Retina (tissue), 1 donor: ENCODE measurements around the gene RSU1.
"Not testable (repeated sequence)": the region's sequence is repeated elsewhere in the genome, so short reads cannot be mapped to it uniquely, and the experiment has no call there.

Experiments used
- DNase-seq: peaks from one replicate; pipeline ENCODE4 v3.0.0-alpha.2; 2016

RSU1 gene

GRCh38 chr10:16777473-16778370, 39.5 kb downstream of the RSU1 start:
- peak; percentile 70 for DNase-seq

GRCh38 chr10:16776896-16777295, 40.3 kb downstream of the RSU1 start:
- no peak for DNase-seq

DNA sequence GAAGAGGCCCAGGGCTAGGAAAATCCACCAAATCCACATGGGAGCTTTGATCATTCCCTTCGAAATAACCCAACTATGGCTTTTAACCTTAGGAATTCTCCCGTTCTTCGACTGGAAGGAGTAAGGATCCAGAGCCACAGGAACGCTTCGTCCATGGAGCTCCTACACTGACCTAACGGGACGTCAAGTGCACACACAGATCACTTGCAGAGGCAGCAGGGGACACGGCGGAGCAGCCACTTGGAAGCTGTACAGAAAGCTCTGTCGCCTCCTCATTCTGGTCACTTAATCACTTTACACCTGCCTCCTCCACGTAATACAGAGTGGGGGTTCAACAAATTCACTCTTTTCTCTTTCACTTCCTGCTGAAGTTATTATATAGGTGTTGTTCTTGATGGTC, 43.9 kb downstream of the RSU1 start:
- no peak for DNase-seq

GRCh38 chr10:16770670-16771069, 46.6 kb downstream of the RSU1 start:
- DNase-seq, result no peak

DNA sequence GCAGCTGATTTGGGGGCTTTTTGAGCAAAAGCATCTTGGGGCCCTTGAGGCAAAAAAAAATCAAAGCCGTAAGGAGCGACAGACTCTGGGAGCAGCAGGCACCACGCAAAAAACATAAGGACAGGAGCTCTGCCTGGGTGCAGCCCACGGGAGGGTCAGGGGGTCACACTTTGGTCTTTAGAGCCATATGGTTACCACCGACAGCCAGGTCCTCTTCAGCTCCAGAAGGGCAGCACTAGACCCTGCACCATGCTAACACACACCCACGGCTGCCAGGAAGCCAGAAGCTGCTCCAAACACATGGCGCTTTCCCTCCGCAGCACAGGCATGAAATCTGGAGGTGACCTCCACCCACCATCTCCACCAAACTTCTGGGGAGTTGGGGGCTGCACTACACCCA, 47.1 kb downstream of the RSU1 start:
- DNase-seq, result no peak

GRCh38 chr10:16769331-16769730, 47.9 kb downstream of the RSU1 start:
- DNase-seq, result no peak

GRCh38 chr10:16768702-16769101, 48.5 kb downstream of the RSU1 start:
- DNase-seq, result no peak

DNA sequence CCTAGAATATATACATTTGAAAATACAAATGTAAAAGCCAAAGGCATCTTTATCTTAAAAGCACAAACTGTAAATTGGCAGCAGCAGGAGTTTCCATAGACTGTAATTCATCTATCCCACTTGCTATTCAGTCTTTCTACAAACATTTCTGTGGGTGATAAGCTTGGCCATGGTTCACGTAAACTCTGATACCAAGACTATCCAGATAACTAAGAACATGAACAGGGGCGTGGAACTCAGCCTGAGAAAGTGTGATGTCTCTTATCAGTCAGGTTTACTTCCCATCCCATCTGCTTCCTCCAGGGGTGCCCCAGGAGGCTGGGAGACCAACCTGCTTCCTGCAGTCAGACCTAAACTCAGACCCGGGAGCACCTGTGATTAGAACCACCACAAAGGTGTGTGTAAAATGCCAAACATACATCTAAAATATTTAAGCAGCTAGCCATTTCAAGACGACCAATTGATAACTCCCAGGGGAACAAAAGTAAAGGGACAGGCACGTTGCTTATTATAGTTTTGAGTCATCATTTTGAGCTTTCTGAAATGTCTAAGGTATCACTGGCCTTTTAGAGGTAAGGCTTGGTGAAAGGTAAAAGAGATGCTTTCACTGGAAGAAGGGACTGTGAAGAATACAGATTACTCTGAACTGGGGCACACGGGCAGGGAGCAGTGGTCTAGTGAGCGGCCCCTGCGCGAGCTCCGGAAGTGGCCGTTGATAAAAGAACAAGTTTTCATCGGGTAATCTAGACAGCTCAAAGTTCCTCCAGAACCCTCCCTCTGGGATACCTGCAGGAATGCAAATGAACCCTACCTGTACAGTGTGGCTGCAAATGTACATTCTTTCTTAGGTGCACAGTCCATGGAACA, 51.5 kb downstream of the RSU1 start:
- DNase-seq, result no peak

- DNase-seq, result no peak
Measured at GRCh38 chr10:16761300-16761699, 55.9 kb downstream of the RSU1 start.

- DNase-seq, result no peak
Measured at GRCh38 chr10:16756561-16757221, 60.5 kb downstream of the RSU1 start.

DNA sequence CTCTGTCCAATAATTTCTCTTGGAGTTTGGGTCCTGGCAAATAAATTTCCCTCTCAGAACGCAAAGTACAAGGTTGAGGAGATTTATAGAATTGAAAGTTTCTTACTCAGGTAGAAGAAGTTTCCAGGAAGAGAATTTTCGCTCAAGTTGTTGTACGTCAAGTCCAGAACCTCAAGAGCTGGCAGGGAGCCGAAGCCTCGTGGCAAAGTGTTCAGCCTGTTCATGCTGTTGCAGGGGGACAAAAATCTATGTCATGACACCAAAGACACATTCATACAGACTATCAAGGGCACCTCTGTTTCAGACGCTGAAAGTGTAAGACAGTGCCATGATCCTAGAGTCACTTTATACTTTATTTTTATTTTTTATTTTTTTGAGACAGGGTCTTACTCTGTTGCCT, 62.5 kb downstream of the RSU1 start:
- no peak for DNase-seq

DNA sequence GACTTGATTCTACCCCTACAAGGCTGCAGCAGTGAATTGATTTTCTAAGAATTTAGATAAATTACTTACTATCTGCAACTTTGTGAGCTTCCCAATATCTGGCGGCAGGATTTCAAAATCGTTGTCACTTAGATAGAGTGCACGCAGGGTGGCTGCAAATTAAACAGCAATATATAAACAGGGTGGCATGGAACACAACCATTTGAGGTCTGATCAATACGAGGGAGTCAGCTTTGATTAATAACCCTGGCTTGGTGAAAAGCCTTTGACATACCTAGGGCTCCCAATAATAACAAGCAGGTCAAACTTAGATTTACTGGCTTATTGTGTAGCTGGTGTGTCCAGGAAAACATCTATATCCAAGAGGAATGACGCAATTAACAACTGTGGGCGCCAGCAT, 64.4 kb downstream of the RSU1 start:
- not testable (repeated sequence) for DNase-seq

DNA sequence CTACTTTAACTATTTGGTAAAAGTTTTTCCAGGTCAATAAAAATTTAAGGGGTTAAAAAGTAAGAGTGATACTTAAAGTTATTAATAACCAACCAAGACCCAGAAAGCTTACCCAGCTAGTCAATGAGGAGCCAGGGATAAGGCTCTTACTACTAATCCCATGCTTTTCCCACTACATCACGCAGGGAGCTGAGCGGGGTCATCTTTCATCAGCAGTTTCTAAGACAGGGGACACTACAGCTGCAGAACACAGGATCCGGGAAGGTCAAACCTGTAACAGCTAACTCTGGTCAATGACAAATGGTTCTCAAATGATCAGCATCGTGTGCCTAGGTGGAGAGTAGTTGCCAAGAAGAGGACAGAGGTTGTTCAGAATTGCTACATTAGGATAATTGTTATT, 65.1 kb downstream of the RSU1 start:
- no peak for DNase-seq

DNA sequence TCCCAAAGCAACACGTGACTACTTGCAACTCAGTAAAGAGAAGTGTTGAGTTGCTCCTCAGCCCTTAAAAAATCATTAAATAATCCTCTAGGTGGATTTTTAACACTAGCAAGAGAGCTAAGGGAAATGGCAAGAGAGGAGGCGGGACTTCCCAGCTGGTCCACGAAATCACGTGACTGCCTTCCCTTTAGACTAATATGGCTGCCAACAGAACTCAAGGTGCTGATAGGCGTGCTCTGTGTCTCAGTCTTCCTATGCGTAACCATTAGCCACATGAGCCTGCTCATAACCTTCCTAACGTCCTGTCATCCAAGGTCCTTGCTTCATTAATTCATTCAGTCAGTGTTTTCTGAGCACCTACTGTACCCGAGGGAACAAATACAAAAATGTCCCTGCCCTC, 66.0 kb downstream of the RSU1 start:
- no peak for DNase-seq

DNA sequence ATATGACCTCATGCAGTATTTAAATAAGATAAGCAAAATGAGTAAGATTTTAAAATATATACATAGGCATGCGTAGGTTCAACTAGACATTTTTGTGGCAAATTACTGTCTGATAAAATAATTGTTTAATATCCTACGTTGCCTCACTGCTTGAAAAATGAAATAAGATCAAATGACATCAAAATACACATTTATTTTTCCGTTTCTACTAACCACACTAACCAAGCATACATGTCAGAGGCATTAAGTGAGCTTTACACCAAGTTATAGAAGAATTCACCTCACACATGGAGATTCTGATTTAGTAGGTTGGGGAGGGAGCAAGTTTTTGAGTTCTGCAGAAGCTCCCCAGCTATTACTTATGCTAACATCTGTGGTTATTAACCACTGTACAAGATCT, 66.8 kb downstream of the RSU1 start:
- DNase-seq, result no peak

DNA sequence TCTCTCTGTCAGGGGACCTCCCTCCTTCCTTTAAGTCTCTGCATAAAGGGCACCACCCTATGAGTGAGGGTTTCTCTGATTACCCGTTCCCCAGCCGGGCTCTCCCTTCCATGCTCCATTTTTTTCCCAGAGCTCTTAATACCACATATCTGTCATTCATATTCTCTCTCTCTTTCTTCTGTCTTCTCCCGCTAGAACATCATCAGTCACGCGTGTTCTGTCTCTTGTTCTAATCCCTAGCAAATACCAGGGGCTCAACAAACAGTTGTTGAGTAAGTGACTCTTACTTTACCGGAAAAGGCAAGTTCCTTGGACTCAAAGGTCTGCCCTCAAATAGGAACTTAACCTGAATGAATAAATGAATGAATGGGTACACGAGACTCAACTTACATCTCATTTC, 68.5 kb downstream of the RSU1 start:
- no peak for DNase-seq

DNA sequence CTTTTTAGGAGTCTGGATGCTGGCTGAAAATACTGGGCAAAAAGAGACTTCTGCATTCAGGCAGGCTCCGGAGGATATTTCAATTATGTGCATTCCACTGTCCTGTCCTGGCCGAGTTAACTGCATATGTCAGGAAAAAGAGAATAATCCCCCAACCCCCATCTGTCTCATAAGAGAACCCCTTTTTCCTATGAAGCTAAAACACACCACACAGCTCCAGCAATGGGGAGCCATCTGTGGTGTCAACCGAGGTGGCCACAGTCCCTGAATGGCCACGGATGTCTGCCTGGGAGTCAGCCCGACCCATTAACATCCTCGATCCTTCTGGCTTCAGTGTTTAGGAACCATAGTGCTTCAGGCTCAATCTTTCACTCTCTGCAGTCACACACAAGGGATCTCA, 70.4 kb downstream of the RSU1 start:
- no peak for DNase-seq

DNA sequence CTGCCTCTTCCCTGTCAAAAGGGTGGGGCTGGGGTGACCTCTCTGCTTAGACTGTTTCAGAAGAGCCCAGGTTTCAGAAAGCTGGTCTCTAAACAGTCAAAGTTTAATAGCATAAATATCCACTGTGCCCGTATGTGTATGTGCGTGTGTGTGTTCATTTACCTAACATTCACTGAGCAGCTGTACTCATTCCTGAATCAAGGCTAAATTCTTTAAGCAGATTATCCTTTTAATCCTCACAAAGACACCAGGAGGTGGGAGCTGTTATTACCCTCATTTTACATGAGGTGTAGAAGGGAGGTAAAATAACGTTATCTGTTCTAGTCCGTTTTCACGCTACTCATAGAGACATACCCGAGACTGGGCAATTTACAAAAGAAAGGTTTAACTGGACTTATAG, 72.2 kb downstream of the RSU1 start:
- no peak for DNase-seq

DNA sequence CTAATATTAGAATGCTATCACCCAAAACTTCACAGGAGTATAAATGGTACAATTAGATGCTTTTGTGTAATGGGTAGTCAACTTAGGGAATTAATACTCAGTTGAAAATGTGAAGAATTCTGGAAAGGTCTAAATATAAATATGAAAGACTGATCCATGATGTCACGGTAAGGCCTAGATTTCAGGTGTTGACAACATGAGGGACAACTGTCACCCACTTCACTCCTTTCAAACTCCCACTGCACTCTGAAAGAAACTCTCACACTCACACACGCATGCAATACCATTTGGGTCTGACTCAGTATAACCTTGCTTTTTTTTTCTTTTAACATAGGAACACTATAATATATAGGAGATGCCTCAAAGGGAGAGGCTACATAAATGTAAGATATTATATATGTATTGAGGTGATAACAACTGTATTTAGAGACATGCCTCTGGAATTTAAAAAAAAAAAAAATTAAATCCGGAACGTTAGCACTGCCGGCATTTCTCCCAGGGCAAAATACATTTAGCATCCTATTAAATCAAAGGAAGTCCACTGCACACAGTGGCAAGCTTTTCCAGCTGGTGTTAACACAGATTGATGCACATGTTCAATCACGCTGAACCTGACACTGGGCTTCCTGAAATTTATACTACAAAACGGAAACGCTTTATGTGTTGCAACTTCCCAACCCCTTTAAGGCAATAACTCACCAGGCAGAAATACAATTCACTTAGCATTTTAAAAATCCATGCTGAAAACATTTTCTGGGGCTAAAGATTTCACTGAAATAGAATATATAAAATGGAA, 74.9 kb downstream of the RSU1 start:
- no peak for DNase-seq

GRCh38 chr10:16741540-16741939, 75.7 kb downstream of the RSU1 start:
- DNase-seq, result no peak

GRCh38 chr10:16737420-16737819, 79.8 kb downstream of the RSU1 start:
- DNase-seq, result no peak

GRCh38 chr10:16735671-16736070, 81.6 kb downstream of the RSU1 start:
- DNase-seq, result no peak

GRCh38 chr10:16732376-16732775, 84.8 kb downstream of the RSU1 start:
- no peak for DNase-seq
